Gastrocnemius medialis (tissue), 4 donors: Measurements from ENCODE around the gene ACACA. TPM values are rescaled to one million over a fixed set of nuclear protein-coding genes. Genes with fewer than 3 reads are reported as not detected.

Experiments used
- ATAC-seq, 2 donors: fragments of 150-250 bp; one replicate each; pipeline ENCODE4 v1.9.1; 2016
- DNase-seq, 2 donors: peaks; one replicate each; pipeline ENCODE4 v3.0.0-alpha.2; 2019
- H3K27ac ChIP-seq, 4 donors: fragments of 200-600 bp; sonication (generic); 1 replicate in 1 of 4; 2 replicates in 3 of 4; pipeline ENCODE4 v1.5.1; 2016 to 2018; ENCODE audit warnings: mild to moderate bottlenecking in 2 of 4, moderate library complexity in 1 of 4
- H3K27me3 ChIP-seq, 3 donors: fragments of 200-600 bp; sonication (generic) in 2 of 3; 1 replicate in 1 of 3; 2 replicates in 2 of 3; pipeline versions ENCODE4 v1.5.1 to v1.6.0; 2016 to 2019; ENCODE audit warnings: mild to moderate bottlenecking in 1 of 3, moderate library complexity in 1 of 3
- H3K36me3 ChIP-seq, 2 donors: fragments of 200-600 bp; sonication (generic) in 1 of 2; one replicate each; pipeline ENCODE4 v1.5.1; 2017 to 2018
- H3K4me1 ChIP-seq, 2 donors: fragments of 200-600 bp; sonication (generic) in 1 of 2; one replicate each; pipeline ENCODE4 v1.5.1; 2016 to 2017; ENCODE audit warnings: mild to moderate bottlenecking in 2 of 2
- H3K4me3 ChIP-seq, 4 donors: fragments of 200-600 bp; sonication (generic) in 3 of 4; 1 replicate in 1 of 4; 2 replicates in 3 of 4; pipeline ENCODE4 v1.5.1; 2016 to 2019; ENCODE audit warnings: mild to moderate bottlenecking in 2 of 4
- H3K9me3 ChIP-seq, 3 donors: fragments of 200-600 bp; sonication (generic) in 2 of 3; 1 replicate in 1 of 3; 2 replicates in 2 of 3; pipeline ENCODE4 v1.5.1; 2016 to 2019
- CTCF ChIP-seq, 5 experiments: fragments of 450-650 bp in 3 of 5; fragments of 200-600 bp in 2 of 5; sonication (generic) in 2 of 5; IDR thresholded peaks in 4 of 5; conservative IDR thresholded peaks in 1 of 5; 1 replicate in 4 of 5; 2 replicates in 1 of 5; pipeline ENCODE4 v1.5.1; 2016 to 2019; ENCODE audit warnings: antibody characterized with exemption in 5 of 5, mild to moderate bottlenecking in 3 of 5, moderate library complexity in 3 of 5
- POLR2A ChIP-seq, 2 donors: fragments of 450-650 bp; IDR thresholded peaks; one replicate each; pipeline ENCODE4 v1.6.1; 2017; ENCODE audit warnings: antibody characterized with exemption in 2 of 2, mild to moderate bottlenecking in 2 of 2, moderate library complexity in 2 of 2
- in situ Hi-C, 4 donors: fragments of 200-750 bp; cut with MboI; loops; one replicate each; pipeline versions ENCODE4 v1.15.0 to v1.8.0; 2017; ENCODE audit warnings: low sequenced_read_pairs in 4 of 4
- intact Hi-C: fragments of 100-400 bp; cut with DNase I; formaldehyde crosslinking; loops from one replicate; pipeline ENCODE4 v1.15.1; 2023; ENCODE audit warnings: low total_unique reads
- total RNA-seq, 4 donors: library from RNA; depleted of rRNA; stranded (reverse); fragments of >200 nt; gene quantifications; one replicate each; pipeline versions ENCODE4 v1.1.0 to v1.2.3, GENCODE V29; 2016

The ACACA gene
- total RNA-seq, 4 donors from 2014 or later: 13.4 to 28.9 (median 18.9) TPM

- H3K27ac ChIP-seq: no peak overlapping the region
- DNase-seq (no peak), ATAC-seq (no peak)
- H3K4me3 ChIP-seq: no peak overlapping the region
- H3K9me3 ChIP-seq: no peaks in the 10 kb centered on the region
- H3K27me3 ChIP-seq: no peaks in the 10 kb centered on the region
- no peak for TF ChIP-seq CTCF (IDR thresholded peaks at IDR 0.05 in 4 of 5, conservative IDR thresholded peaks at IDR 0.05 in 1 of 5)
- TF ChIP-seq POLR2A (IDR thresholded peaks at IDR 0.05): no peak
- H3K4me1 ChIP-seq: no peaks in the 10 kb centered on the region
- in situ Hi-C loops: loop anchor here in 3 of 4 donors (10.0 to 25.0 kb wide), 2 partner anchors 609 to 611 kb away; no protein-coding TSS in a partner anchor
- intact Hi-C loops: no loop called here
- peaks cover 5 to 99% of the 10 kb centered on the region in 2 donors for H3K36me3 ChIP-seq
These were observed 160.6 kb downstream of the ACACA start for GRCh38 chr17:37246085-37246484.

- in situ Hi-C loops: loop anchor here in 3 of 4 donors (10.0 to 25.0 kb wide), 2 partner anchors 603 to 606 kb away; no protein-coding TSS in a partner anchor
- H3K4me1 ChIP-seq: peaks cover 3 to 6% of the 10 kb centered on the region in 2 donors
- no peaks in the 10 kb centered on the region for H3K9me3 ChIP-seq
- no peaks in the 10 kb centered on the region for H3K27me3 ChIP-seq
- H3K27ac ChIP-seq: peak overlapping the region in 1 of 4 donors; percentile 25
- ATAC-seq (no peak), DNase-seq (no peak)
- TF ChIP-seq POLR2A (IDR thresholded peaks at IDR 0.05): no peak
- intact Hi-C loops: no loop called here
- H3K4me3 ChIP-seq: no peak overlapping the region
- H3K36me3 ChIP-seq: peaks cover 2 to 79% of the 10 kb centered on the region in 2 donors
These were observed 166.3 kb downstream of the ACACA start for GRCh38 chr17:37240381-37240780.

- Histone ChIP-seq H3K9me3 (no peaks in the 10 kb centered on the region), H3K27ac (peak overlapping the region in 1 of 4 donors; percentile 25), H3K36me3 (peaks cover 2 to 77% of the 10 kb centered on the region in 2 donors), H3K4me1 (peaks cover 3 to 6% of the 10 kb centered on the region in 2 donors), H3K27me3 (no peaks in the 10 kb centered on the region), H3K4me3 (no peak overlapping the region)
- peak in 1 of 2 donors; percentile 67 for ATAC-seq
- in situ Hi-C loops: loop anchor here in 3 of 4 donors (10.0 to 25.0 kb wide), 2 partner anchors 603 to 605 kb away; no protein-coding TSS in a partner anchor
- TF ChIP-seq CTCF (IDR thresholded peaks at IDR 0.05 in 4 of 5, conservative IDR thresholded peaks at IDR 0.05 in 1 of 5) (peak; percentile 22 to 53 (median 36)), POLR2A (IDR thresholded peaks at IDR 0.05) (no peak)
- no peak for DNase-seq
- intact Hi-C loops: no loop called here
These were observed 166.8 kb downstream of the ACACA start for GRCh38 chr17:37239690-37240334.

- Histone ChIP-seq H3K36me3 (peaks cover 3 to 41% of the 10 kb centered on the region in 2 donors), H3K4me3 (no peak overlapping the region), H3K27ac (no peak overlapping the region), H3K9me3 (no peaks in the 10 kb centered on the region), H3K4me1 (peaks cover 3 to 6% of the 10 kb centered on the region in 2 donors), H3K27me3 (no peaks in the 10 kb centered on the region)
- ATAC-seq: no peak
- intact Hi-C loops (no loop called here), in situ Hi-C loops (loop anchor here in 2 of 4 donors (25.0 kb wide), 1 partner anchor 597 kb away; no protein-coding TSS in a partner anchor)
- TF ChIP-seq POLR2A (IDR thresholded peaks at IDR 0.05): no peak
- no peak for TF ChIP-seq CTCF (IDR thresholded peaks at IDR 0.05 in 4 of 5, conservative IDR thresholded peaks at IDR 0.05 in 1 of 5)
- no peak for DNase-seq
These were observed 172.5 kb downstream of the ACACA start for GRCh38 chr17:37234106-37234505.

GRCh38 chr17:37233036-37233435, 173.6 kb downstream of the ACACA start:
- in situ Hi-C loops (loop anchor here in 2 of 4 donors (25.0 kb wide), 1 partner anchor 596 kb away; no protein-coding TSS in a partner anchor), intact Hi-C loops (no loop called here)
- no peak for ATAC-seq
- Histone ChIP-seq H3K4me3 (no peak overlapping the region), H3K36me3 (peaks cover 3 to 38% of the 10 kb centered on the region in 2 donors), H3K27ac (no peak overlapping the region), H3K9me3 (no peaks in the 10 kb centered on the region), H3K27me3 (no peaks in the 10 kb centered on the region), H3K4me1 (peaks cover 3 to 6% of the 10 kb centered on the region in 2 donors)
- no peak for TF ChIP-seq POLR2A (IDR thresholded peaks at IDR 0.05)
- DNase-seq: no peak
